ENCODE data around the gene FAM20A. TPM values are rescaled to one million over a fixed set of nuclear protein-coding genes. Genes with fewer than 3 reads are reported as not detected.

The FAM20A gene
- polyA plus RNA-seq, 3 donors: 0.91 to 1.6 TPM; not detected in 1

DNA sequence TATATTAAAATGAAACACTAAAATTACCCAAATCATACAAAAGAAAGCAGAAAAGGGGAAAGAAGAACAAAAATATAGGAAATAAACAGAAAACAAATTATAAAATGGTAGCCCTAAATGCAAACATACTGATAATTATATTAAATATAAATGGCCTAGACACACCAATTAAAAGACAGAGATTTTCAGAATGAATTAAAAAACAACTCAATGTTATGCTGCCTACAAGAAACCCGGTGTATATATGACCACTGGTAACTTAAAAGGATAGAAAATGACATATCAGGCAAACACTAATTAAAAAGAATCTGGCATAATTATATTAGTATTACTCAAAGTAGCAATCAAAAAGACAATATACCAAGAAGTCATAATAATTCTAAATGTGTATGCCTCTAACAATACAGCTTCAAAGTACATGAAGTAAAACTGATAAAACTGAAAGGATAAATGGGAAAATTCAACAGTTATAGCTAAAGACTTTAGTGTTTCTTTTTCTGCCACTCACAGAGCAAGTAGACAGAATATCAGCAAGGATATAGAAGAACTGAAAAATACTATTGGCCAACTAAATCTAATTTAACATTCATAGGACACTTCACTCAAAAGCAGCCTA is 7.5 kb upstream of the FAM20A start:
- H3K79me2 ChIP-seq (ENCODE audit: insufficient read depth, low read length): no peaks in the 10 kb centered on the region
- H3K9ac ChIP-seq (ENCODE audit: insufficient read depth, low read length, poor library complexity, severe bottlenecking): no peak overlapping the region
- H3K27me3 ChIP-seq (ENCODE audit: control insufficient read depth in 2 of 2, insufficient read depth in 2 of 2, low read length in 2 of 2): peaks cover 0 to 3% of the 10 kb centered on the region in 2 donors
- peaks cover 4 to 6% (median 5%) of the 10 kb centered on the region in 3 donors for H3K27me3 Mint-ChIP-seq (ENCODE audit: low read depth in 3 of 3)
- no peak for DNase-seq
- H3K4me1 ChIP-seq (ENCODE audit: control insufficient read depth in 1 of 2, insufficient read depth in 2 of 2, low read length in 2 of 2): peaks cover 2 to 3% of the 10 kb centered on the region in 2 donors
- peaks cover 6 to 33% (median 31%) of the 10 kb centered on the region in 7 donors for H3K9me3 Mint-ChIP-seq
- TF ChIP-seq, protein P1, sequence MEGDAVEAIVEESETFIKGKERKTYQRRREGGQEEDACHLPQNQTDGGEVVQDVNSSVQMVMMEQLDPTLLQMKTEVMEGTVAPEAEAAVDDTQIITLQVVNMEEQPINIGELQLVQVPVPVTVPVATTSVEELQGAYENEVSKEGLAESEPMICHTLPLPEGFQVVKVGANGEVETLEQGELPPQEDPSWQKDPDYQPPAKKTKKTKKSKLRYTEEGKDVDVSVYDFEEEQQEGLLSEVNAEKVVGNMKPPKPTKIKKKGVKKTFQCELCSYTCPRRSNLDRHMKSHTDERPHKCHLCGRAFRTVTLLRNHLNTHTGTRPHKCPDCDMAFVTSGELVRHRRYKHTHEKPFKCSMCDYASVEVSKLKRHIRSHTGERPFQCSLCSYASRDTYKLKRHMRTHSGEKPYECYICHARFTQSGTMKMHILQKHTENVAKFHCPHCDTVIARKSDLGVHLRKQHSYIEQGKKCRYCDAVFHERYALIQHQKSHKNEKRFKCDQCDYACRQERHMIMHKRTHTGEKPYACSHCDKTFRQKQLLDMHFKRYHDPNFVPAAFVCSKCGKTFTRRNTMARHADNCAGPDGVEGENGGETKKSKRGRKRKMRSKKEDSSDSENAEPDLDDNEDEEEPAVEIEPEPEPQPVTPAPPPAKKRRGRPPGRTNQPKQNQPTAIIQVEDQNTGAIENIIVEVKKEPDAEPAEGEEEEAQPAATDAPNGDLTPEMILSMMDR (IDR thresholded peaks at IDR 0.05): no peak
- H3K36me3 Mint-ChIP-seq: peaks cover 7% of the 10 kb centered on the region in 2 donors
- WGBS (ENCODE audit: insufficient coverage): no CpG with 5 or more reads among the region's 1 CpG
- no peak overlapping the region for H3K27ac ChIP-seq (ENCODE audit: low read depth in 1 of 2, low read length in 2 of 2)
- H3K4me1 Mint-ChIP-seq: peaks cover 24% of the 10 kb centered on the region
- no peak overlapping the region for H3K4me2 ChIP-seq (replicated peaks; ENCODE audit: extremely low read depth, low read length, poor library complexity, severe bottlenecking)
- no peak overlapping the region for H3K27ac Mint-ChIP-seq
- no peaks in the 10 kb centered on the region for H3K36me3 ChIP-seq (replicated peaks in 1 of 2; ENCODE audit: control insufficient read depth in 1 of 2, insufficient read depth in 2 of 2, low read length in 2 of 2)
- no peak overlapping the region for H2AFZ ChIP-seq (ENCODE audit: insufficient read depth, low read depth, low read length, poor library complexity, severe bottlenecking)
- H3K9me3 ChIP-seq (replicated peaks in 1 of 2; ENCODE audit: control insufficient read depth in 1 of 2, insufficient read depth in 1 of 2, low read length in 2 of 2): peaks cover 3 to 33% of the 10 kb centered on the region in 2 donors
- H3K4me3 Mint-ChIP-seq: no peak overlapping the region
- intact Hi-C loops (cut with micrococcal nuclease): loop anchor here in 1 of 2 donors (10.0 kb wide), 1 partner anchor 146 kb away; no protein-coding TSS in a partner anchor
- H3K4me3 ChIP-seq (replicated peaks in 1 of 3; ENCODE audit: low read depth in 2 of 3, low read length in 3 of 3): no peak overlapping the region
- H4K20me1 ChIP-seq (ENCODE audit: insufficient read depth, low read length): no peaks in the 10 kb centered on the region

DNA sequence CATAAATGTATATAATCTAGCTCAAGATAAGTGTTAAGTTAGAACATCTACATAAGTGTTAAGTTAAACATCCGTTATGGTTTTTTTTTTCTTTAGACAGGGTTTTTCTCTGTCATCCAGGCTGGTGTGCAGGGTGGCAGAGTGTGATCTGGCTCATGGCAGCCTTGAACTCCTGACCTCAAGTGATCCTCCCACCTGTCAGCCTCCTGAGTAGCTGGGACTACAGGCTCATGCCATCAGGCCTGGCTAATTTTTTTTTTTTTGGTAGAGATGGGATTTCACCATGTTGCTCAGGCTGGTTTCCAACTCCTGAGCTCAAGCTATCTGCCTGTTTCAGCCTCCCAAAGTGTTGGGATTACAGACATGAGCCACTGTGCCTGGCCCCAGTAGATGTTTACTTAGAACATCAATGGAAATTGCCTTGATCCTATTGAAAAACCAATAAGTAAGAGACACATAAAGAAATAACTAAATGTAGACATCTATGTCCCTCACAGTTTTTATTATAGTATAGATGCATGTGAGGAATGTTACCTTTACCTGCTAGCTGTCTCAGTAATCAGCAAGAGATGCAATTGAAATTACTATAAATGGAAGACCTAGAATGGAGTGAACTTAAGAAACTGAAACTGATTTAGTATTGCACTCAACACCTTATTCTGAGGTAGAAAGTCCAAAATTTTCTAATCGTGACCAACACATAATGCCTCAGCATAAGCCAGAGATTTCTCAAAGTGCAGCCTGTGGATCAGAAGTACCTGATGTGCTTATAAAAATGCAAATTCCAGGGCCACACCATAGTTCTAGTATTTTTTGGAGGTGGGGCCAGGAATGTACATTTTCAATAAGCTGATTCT is 5.5 kb upstream of the FAM20A start:
- peaks cover 6 to 37% (median 31%) of the 10 kb centered on the region in 7 donors for H3K9me3 Mint-ChIP-seq
- Histone ChIP-seq H3K27me3 (ENCODE audit: control insufficient read depth in 2 of 2, insufficient read depth in 2 of 2, low read length in 2 of 2) (peaks cover 17 to 20% of the 10 kb centered on the region in 2 donors), H3K79me2 (ENCODE audit: insufficient read depth, low read length) (no peaks in the 10 kb centered on the region), H4K20me1 (ENCODE audit: insufficient read depth, low read length) (no peaks in the 10 kb centered on the region), H3K9me3 (replicated peaks in 1 of 2; ENCODE audit: control insufficient read depth in 1 of 2, insufficient read depth in 1 of 2, low read length in 2 of 2) (peaks cover 3 to 33% of the 10 kb centered on the region in 2 donors), H2AFZ (ENCODE audit: insufficient read depth, low read depth, low read length, poor library complexity, severe bottlenecking) (no peak overlapping the region), H3K4me1 (ENCODE audit: control insufficient read depth in 1 of 2, insufficient read depth in 2 of 2, low read length in 2 of 2) (peaks cover 21 to 22% of the 10 kb centered on the region in 2 donors), H3K9ac (ENCODE audit: insufficient read depth, low read length, poor library complexity, severe bottlenecking) (no peak overlapping the region), H3K27ac (ENCODE audit: low read depth in 1 of 2, low read length in 2 of 2) (no peak overlapping the region), H3K36me3 (replicated peaks in 1 of 2; ENCODE audit: control insufficient read depth in 1 of 2, insufficient read depth in 2 of 2, low read length in 2 of 2) (no peaks in the 10 kb centered on the region), H3K4me3 (replicated peaks in 1 of 3; ENCODE audit: low read depth in 2 of 3, low read length in 3 of 3) (no peak overlapping the region), H3K4me2 (replicated peaks; ENCODE audit: extremely low read depth, low read length, poor library complexity, severe bottlenecking) (no peak overlapping the region)
- peak overlapping the region in 1 of 7 donors; percentile 60 for H3K27ac Mint-ChIP-seq
- peaks cover 12 to 15% (median 14%) of the 10 kb centered on the region in 3 donors for H3K27me3 Mint-ChIP-seq (ENCODE audit: low read depth in 3 of 3)
- TF ChIP-seq, protein P1 (IDR thresholded peaks at IDR 0.05): no peak
- H3K36me3 Mint-ChIP-seq: peaks cover 9 to 13% of the 10 kb centered on the region in 2 donors
- WGBS (ENCODE audit: insufficient coverage): no CpG with 5 or more reads among the region's 2 CpGs
- intact Hi-C loops (cut with micrococcal nuclease): loop anchor here in 1 of 2 donors (10.0 kb wide), 1 partner anchor 148 kb away; no protein-coding TSS in a partner anchor
- peaks cover 38% of the 10 kb centered on the region for H3K4me1 Mint-ChIP-seq
- DNase-seq: no peak
- no peak overlapping the region for H3K4me3 Mint-ChIP-seq

Data from CD14-positive monocyte (primary cell).